Kidney (tissue), 14 donors: ENCODE results near the gene GSTCD. TPM values are rescaled to one million over a fixed set of nuclear protein-coding genes. Genes with fewer than 3 reads are reported as not detected.

Experiments used
- DNase-seq, 5 donors: peaks; one replicate each; pipeline ENCODE4 v3.0.0-alpha.2; 2013 to 2020
- FAIRE-seq: peaks from 2 replicates; lab custom pipeline; 2012; peaks lifted over from hg19 to GRCh38; lab: Jason Lieb, UNC
- H3K27ac ChIP-seq, 2 donors: one replicate each; pipeline ENCODE4 v1.7.0; 2013; ENCODE audit warnings: low read depth in 2 of 2, low read length in 2 of 2, inconsistent platforms in 1 of 2
- H3K27me3 ChIP-seq: one replicate; pipeline ENCODE4 v1.7.1; 2013; ENCODE audit warnings: low read length, inconsistent platforms; ENCODE audit not compliant: control insufficient read depth, insufficient read depth
- H3K36me3 ChIP-seq, 3 donors: one replicate each; pipeline versions ENCODE4 v1.7.0 to v1.7.1; 2013; ENCODE audit warnings: low read length in 3 of 3, control low read depth in 1 of 3, inconsistent platforms in 1 of 3; ENCODE audit not compliant: insufficient read depth in 3 of 3, control insufficient read depth in 2 of 3
- H3K4me1 ChIP-seq, 3 donors: one replicate each; pipeline versions ENCODE4 v1.7.0 to v1.7.1; 2013; ENCODE audit warnings: low read length in 3 of 3, inconsistent platforms in 1 of 3, low read depth in 1 of 3; ENCODE audit not compliant: control insufficient read depth in 2 of 3, insufficient read depth in 2 of 3
- H3K4me3 ChIP-seq, 3 donors: one replicate each; pipeline versions ENCODE4 v1.7.0 to v1.8.1; 2013; ENCODE audit warnings: low read length in 3 of 3, control low read depth in 1 of 3, inconsistent platforms in 1 of 3
- H3K9ac ChIP-seq, 3 donors: one replicate each; pipeline versions ENCODE4 v1.7.0 to v1.7.1; 2013; ENCODE audit warnings: low read length in 3 of 3, control low read depth in 1 of 3, inconsistent platforms in 1 of 3
- H3K9me3 ChIP-seq, 3 donors: one replicate each; pipeline versions ENCODE4 v1.7.0 to v1.7.1; 2013; ENCODE audit warnings: low read length in 3 of 3, control low read depth in 1 of 3, inconsistent platforms in 1 of 3; ENCODE audit not compliant: control insufficient read depth in 2 of 3, insufficient read depth in 1 of 3
- intact Hi-C: fragments of 100-400 bp; cut with DNase I; formaldehyde crosslinking; loops from one replicate; pipeline ENCODE4 v1.11.1; 2022
- polyA plus RNA-seq: library from polyadenylated mRNA; stranded (reverse); fragments of 350-450 nt; fragmentation: Illumina TruSeq; extraction: RNeasy Lipid Tissue Mini Kit (QIAGEN cat#74804); gene quantifications from one replicate; pipeline ENCODE4 v1.2.3, GENCODE V29; 2014; ENCODE audit warnings: low read depth, low replicate concordance; ENCODE audit not compliant: insufficient read depth
- total RNA-seq: library from RNA; stranded (reverse); fragmentation: NEBNext Ultra II Directional; extraction: Animal tissue kit (Norgen Biotek cat#: 25700); gene quantifications from one replicate; pipeline ENCODE4 v1.2.1, GENCODE V29; 2021
- TF ChIP-seq, protein P1 (sequence below): IDR thresholded peaks from 3 replicates; pipeline ENCODE4 v1.5.1; 2012; ENCODE audit warnings: mild to moderate bottlenecking, moderate library complexity, borderline replicate concordance; ENCODE audit not compliant: insufficient read depth; ENCODE audit errors: extremely low read depth
- donor health status: control.
- donor health status: control.
- donor health status: control.
- donor health status: control.
- donor health status: control.
- donor health status: DM: yes; HTN: yes; CAD: no.
- donor health status: Normal renal cell carcinoma (clear cell type).

The GSTCD gene
- total and polyA plus RNA-seq, 2 donors from 2014 or later, result 2.2 to 11.7 TPM

DNA sequence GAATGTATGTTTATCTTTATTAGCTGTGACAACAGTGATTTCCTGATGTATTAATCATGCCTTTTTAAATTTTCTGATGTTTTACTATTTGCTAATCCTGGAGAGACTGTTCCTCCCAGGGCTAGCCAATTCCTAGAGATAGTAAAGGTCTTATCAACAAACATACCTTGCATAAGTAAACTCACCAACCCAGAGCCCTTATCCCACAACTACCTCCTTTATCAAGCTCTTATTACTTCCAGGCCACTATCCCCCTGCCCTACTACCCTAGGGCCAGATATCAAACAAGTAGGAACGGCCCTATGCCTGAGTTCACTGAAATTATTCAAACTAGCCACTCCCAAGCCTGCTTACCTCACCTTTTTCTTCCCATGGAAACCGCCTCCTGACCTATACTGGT lies 128.5 kb downstream of the GSTCD start:
- intact Hi-C loops, result no loop called here
- TF ChIP-seq, protein P1, sequence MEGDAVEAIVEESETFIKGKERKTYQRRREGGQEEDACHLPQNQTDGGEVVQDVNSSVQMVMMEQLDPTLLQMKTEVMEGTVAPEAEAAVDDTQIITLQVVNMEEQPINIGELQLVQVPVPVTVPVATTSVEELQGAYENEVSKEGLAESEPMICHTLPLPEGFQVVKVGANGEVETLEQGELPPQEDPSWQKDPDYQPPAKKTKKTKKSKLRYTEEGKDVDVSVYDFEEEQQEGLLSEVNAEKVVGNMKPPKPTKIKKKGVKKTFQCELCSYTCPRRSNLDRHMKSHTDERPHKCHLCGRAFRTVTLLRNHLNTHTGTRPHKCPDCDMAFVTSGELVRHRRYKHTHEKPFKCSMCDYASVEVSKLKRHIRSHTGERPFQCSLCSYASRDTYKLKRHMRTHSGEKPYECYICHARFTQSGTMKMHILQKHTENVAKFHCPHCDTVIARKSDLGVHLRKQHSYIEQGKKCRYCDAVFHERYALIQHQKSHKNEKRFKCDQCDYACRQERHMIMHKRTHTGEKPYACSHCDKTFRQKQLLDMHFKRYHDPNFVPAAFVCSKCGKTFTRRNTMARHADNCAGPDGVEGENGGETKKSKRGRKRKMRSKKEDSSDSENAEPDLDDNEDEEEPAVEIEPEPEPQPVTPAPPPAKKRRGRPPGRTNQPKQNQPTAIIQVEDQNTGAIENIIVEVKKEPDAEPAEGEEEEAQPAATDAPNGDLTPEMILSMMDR, result no peak
- H3K9ac ChIP-seq, result no peak overlapping the region
- H3K27me3 ChIP-seq, result no peaks in the 10 kb centered on the region
- FAIRE-seq, result no peak
- no peak overlapping the region for H3K4me3 ChIP-seq
- no peak overlapping the region for H3K27ac ChIP-seq
- H3K4me1 ChIP-seq, result no peaks in the 10 kb centered on the region
- no peak for DNase-seq
- no peaks in the 10 kb centered on the region for H3K9me3 ChIP-seq
- H3K36me3 ChIP-seq, result no peaks in the 10 kb centered on the region

DNA sequence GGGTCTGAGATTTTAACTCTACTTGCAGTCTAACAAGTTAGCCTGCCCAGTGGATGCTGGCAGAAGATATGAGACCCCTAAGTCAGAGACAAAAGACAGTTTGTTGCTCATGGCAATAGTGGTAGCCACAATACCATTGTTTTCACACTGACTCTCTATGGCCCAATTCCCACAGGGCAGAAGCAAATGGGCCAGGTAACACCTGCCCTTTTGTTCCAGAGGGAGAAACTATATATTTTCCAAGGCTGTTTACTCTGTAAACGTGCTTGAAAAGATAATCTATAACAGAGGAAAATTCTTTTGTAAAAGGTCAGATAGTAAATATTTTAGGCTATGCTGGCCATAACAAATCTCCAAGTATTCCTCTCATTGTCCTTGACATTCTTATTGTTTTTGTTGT lies 129.5 kb downstream of the GSTCD start:
- DNase-seq (no peak), FAIRE-seq (no peak)
- intact Hi-C loops, result no loop called here
- TF ChIP-seq, protein P1, result no peak
- H3K9me3 ChIP-seq, result no peaks in the 10 kb centered on the region
- H3K27ac ChIP-seq, result no peak overlapping the region
- H3K9ac ChIP-seq, result no peak overlapping the region
- H3K4me3 ChIP-seq, result no peak overlapping the region
- no peaks in the 10 kb centered on the region for H3K27me3 ChIP-seq
- H3K36me3 ChIP-seq, result no peaks in the 10 kb centered on the region
- no peaks in the 10 kb centered on the region for H3K4me1 ChIP-seq

DNA sequence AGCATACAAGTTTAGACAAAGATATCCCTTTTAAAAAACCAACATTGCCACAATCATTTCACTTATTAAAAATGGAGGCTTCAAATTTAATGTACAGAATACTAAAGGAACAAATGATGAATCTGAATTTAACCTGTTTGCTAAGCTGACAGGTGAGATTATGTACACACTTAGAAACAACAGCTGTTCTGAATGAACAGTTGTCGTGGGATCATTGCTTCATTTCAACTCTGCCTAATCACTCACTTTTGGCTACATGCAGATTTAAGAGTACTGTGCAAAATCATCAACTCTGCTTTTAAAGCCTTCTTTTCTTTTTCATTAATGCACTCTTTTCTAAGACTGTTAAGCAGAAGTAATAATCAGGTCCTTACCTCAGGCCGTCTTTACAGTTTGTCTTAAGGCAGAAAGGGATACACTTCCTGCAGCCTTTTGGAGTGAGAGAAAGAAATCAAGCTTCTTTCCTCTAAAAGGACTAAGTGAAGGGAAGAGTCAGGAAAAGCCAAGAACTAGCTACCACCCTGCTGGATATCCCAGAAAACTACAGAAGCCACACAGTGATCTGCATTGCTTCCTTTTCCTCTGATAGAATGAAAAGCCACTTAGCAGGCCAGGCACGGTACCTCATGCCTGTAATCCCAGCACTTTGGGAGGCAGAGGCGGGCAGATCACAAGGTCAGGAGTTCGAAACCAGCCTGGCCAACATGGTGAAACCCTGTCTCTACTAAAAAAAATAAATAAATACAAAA lies 132.0 kb downstream of the GSTCD start:
- Histone ChIP-seq H3K27ac (no peak overlapping the region), H3K4me1 (no peaks in the 10 kb centered on the region), H3K9ac (no peak overlapping the region), H3K9me3 (no peaks in the 10 kb centered on the region), H3K27me3 (no peaks in the 10 kb centered on the region), H3K4me3 (no peak overlapping the region), H3K36me3 (no peaks in the 10 kb centered on the region)
- intact Hi-C loops, result no loop called here
- no peak for DNase-seq
- FAIRE-seq, result no peak
- TF ChIP-seq, protein P1, result no peak
